Measurements from ENCODE around the gene TEX261. TPM values are rescaled to one million over a fixed set of nuclear protein-coding genes. Genes with fewer than 3 reads are reported as not detected.

TEX261 gene
- polyA plus RNA-seq, 2 donors, result 17.5 to 23.9 TPM

DNA sequence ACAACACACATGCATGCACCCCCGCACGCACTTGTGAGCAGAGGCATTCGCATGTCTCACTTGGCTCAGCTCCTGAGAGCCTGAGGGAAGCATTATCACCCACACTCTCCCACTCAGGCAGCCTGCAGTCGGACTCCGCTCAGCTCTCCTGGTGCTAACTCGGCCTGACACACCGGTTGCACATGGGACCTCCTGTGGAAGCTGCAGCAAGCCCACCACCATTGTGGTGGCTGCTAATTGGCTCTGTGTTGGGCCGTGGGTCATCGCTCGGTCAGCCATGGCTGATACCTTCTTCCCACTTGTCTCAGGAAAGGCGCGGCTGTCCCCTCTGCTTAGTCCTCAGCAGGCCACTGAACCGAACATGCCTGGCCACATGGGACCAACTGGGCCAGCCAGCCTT lies 13.7 kb upstream of the TEX261 start:
- Histone ChIP-seq H3K4me3 (ENCODE audit: low read depth in 1 of 2, low read length in 2 of 2) (no peak overlapping the region), H3K36me3 (ENCODE audit: control insufficient read depth in 2 of 2, insufficient read depth in 2 of 2, low read length in 1 of 2) (no peaks in the 10 kb centered on the region), H3K9me3 (ENCODE audit: control insufficient read depth in 2 of 2, insufficient read depth in 1 of 2, low read depth in 1 of 2, low read length in 1 of 2) (no peaks in the 10 kb centered on the region), H3K27ac (ENCODE audit: low read depth in 2 of 2, low read length in 1 of 2) (no peak overlapping the region), H3K27me3 (ENCODE audit: control insufficient read depth in 1 of 2, insufficient read depth in 2 of 2, low read length in 2 of 2) (no peaks in the 10 kb centered on the region), H3K4me1 (ENCODE audit: control insufficient read depth in 2 of 2, insufficient read depth in 2 of 2, low read length in 1 of 2) (peaks cover 0 to 2% of the 10 kb centered on the region in 2 donors)
- 92 to 97% methylated on average over 13 of the region's 13 CpGs for WGBS, 2 donors

DNA sequence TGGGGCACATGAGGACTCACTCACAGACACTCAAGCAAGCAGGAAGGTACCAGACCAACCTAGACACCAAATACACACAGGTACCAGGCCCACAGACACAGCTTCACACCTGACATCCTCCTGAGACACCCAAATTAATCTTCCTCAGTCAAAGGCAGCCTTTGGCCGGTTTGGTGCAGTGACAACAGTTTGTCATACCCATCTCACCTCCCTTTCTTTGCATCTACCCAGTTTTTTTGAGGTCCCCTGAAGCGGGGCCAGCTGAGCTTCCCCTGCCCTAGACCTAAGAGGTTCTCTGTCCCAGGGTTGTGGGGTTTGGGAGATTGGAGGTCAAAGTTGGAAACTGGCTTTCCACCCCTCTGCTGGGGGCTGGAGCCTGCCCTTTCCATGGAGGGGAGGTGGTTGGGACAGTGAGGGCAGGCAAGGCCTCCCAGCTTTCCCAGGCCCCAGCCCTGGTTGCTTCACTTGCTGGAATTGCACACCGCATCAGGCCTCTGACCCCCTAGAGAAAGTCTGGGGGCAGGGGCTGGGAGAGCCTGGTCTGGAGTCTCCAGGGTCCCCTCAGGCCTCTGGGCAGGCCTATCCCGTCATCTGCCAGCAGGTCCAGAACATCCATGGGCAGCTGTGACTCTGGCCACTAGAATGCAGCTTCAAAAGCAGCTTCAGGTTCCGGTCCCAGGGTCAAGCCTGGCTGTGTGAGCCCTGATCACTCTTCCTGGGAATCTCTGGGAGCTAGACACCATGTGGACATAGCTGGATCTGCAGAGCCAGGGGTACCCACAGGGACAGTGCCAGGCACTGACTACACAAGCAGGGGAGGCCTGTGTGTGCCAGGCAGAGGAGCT lies 12.5 kb upstream of the TEX261 start:
- 86% methylated on average over 5 of the region's 5 CpGs for WGBS, 2 donors
- H3K4me3 ChIP-seq (ENCODE audit: low read depth in 1 of 2, low read length in 2 of 2), result no peak overlapping the region
- no peak overlapping the region for H3K27ac ChIP-seq (ENCODE audit: low read depth in 2 of 2, low read length in 1 of 2)

DNA sequence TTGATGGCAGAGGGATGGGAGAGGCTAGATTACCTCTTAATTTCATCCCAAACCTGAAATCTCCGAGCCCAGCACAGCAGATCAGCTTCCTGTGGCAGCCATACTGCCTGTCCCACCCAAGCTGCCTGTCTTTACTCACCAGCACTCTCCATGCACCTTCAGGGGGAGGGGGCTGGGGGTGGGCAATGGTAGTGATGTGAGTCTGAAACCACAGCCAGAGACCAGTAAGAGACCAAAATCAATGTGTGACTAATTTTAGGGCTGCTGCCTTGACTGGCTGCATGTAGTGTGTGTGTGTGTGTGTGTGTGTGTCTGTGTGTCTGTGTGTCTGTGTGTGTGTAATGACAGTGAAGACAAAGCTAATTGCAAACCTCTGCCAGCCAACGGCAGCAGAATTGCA lies 11.7 kb upstream of the TEX261 start:
- H3K9me3 ChIP-seq (ENCODE audit: control insufficient read depth in 2 of 2, insufficient read depth in 1 of 2, low read depth in 1 of 2, low read length in 1 of 2), result no peaks in the 10 kb centered on the region
- no peaks in the 10 kb centered on the region for H3K27me3 ChIP-seq (ENCODE audit: control insufficient read depth in 1 of 2, insufficient read depth in 2 of 2, low read length in 2 of 2)
- no peak overlapping the region for H3K27ac ChIP-seq (ENCODE audit: low read depth in 2 of 2, low read length in 1 of 2)
- no peaks in the 10 kb centered on the region for H3K36me3 ChIP-seq (ENCODE audit: control insufficient read depth in 2 of 2, insufficient read depth in 2 of 2, low read length in 1 of 2)
- peaks cover 0 to 7% of the 10 kb centered on the region in 2 donors for H3K4me1 ChIP-seq (ENCODE audit: control insufficient read depth in 2 of 2, insufficient read depth in 2 of 2, low read length in 1 of 2)
- WGBS, 2 donors, result 59 to 66% methylated on average over 2 of the region's 2 CpGs
- no peak overlapping the region for H3K4me3 ChIP-seq (ENCODE audit: low read depth in 1 of 2, low read length in 2 of 2)

More for the DNA sequence above, 12.5 kb upstream of the TEX261 start:
- H3K9me3 ChIP-seq (ENCODE audit: control insufficient read depth in 2 of 2, insufficient read depth in 1 of 2, low read depth in 1 of 2, low read length in 1 of 2), result no peaks in the 10 kb centered on the region
- peaks cover 0 to 2% of the 10 kb centered on the region in 2 donors for H3K4me1 ChIP-seq (ENCODE audit: control insufficient read depth in 2 of 2, insufficient read depth in 2 of 2, low read length in 1 of 2)
- no peaks in the 10 kb centered on the region for H3K27me3 ChIP-seq (ENCODE audit: control insufficient read depth in 1 of 2, insufficient read depth in 2 of 2, low read length in 2 of 2)
- no peaks in the 10 kb centered on the region for H3K36me3 ChIP-seq (ENCODE audit: control insufficient read depth in 2 of 2, insufficient read depth in 2 of 2, low read length in 1 of 2)

DNA sequence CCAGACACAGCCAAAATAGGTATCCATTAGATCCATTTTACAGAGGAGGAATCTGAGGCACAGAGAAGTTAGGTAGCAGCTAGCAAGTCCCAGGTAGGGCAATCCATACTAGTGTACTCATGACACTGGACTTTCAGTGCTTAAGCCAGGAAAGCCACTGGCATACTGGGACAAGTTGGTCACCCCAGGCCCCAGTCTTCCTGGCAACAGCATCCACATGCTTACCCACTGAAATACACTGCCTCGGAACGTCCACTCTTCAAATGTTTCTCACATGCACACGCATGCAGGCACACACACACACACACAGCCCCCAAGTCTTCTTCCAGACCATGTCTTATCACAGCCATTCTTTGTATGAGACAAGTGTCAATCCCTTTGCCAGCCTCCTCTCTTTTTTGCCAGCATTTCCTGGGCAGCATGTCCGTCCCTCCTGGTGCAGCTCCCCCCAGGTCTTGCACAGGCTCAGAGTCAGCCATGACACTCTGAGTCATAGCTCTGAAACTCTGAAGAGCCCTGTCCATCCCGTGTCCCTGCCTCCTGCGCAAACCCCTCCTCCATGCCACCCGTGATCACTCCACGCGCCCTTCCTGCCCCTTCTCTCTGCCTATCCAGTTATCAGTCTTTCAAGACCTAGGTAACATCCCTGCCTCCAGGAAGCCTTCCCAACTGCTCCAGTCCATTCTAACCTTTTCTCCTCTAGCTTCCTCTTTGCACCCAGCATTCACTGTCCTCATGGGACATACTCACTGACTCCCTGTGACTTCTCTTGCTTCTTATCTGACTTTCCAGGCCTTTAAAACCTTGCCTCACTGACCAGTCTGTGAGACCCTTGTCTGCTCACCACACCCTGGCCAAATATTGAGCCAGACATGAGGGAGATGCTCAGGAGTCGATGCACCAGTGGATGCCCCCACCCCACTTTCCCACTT lies 10.9 kb upstream of the TEX261 start:
- Histone ChIP-seq H3K4me3 (ENCODE audit: low read depth in 1 of 2, low read length in 2 of 2) (no peak overlapping the region), H3K27ac (ENCODE audit: low read depth in 2 of 2, low read length in 1 of 2) (no peak overlapping the region), H3K9me3 (ENCODE audit: control insufficient read depth in 2 of 2, insufficient read depth in 1 of 2, low read depth in 1 of 2, low read length in 1 of 2) (no peaks in the 10 kb centered on the region), H3K4me1 (ENCODE audit: control insufficient read depth in 2 of 2, insufficient read depth in 2 of 2, low read length in 1 of 2) (peaks cover 0 to 8% of the 10 kb centered on the region in 2 donors), H3K36me3 (ENCODE audit: control insufficient read depth in 2 of 2, insufficient read depth in 2 of 2, low read length in 1 of 2) (no peaks in the 10 kb centered on the region), H3K27me3 (ENCODE audit: control insufficient read depth in 1 of 2, insufficient read depth in 2 of 2, low read length in 2 of 2) (no peaks in the 10 kb centered on the region)
- WGBS, 2 donors, result 78% methylated on average over 10 of the region's 10 CpGs

DNA sequence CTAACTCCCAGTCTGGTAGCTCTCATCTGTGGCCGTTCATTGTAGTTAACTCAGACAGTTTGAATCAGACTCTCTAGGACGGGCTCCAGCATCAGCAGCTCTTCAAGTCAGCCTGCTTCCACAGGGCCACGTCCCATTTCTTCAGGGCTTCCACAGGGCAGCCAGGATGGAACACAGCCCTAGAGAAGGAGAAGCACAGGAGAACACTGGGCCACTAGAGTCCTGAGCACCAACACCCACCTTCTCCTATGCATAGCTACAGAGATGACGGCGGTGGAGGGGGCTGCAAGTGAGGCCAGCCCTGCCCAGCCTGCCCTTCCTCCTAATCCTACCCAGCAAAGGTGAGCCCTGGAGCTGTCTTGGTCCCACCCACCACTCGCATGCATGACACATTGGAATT lies 10.2 kb upstream of the TEX261 start:
- H3K4me1 ChIP-seq (ENCODE audit: control insufficient read depth in 2 of 2, insufficient read depth in 2 of 2, low read length in 1 of 2), result peaks cover 0 to 8% of the 10 kb centered on the region in 2 donors
- H3K36me3 ChIP-seq (ENCODE audit: control insufficient read depth in 2 of 2, insufficient read depth in 2 of 2, low read length in 1 of 2), result no peaks in the 10 kb centered on the region
- no peaks in the 10 kb centered on the region for H3K27me3 ChIP-seq (ENCODE audit: control insufficient read depth in 1 of 2, insufficient read depth in 2 of 2, low read length in 2 of 2)
- no peaks in the 10 kb centered on the region for H3K9me3 ChIP-seq (ENCODE audit: control insufficient read depth in 2 of 2, insufficient read depth in 1 of 2, low read depth in 1 of 2, low read length in 1 of 2)
- H3K27ac ChIP-seq (ENCODE audit: low read depth in 2 of 2, low read length in 1 of 2), result no peak overlapping the region
- 80 to 84% methylated on average over 6 of the region's 6 CpGs for WGBS, 2 donors
- no peak overlapping the region for H3K4me3 ChIP-seq (ENCODE audit: low read depth in 1 of 2, low read length in 2 of 2)

DNA sequence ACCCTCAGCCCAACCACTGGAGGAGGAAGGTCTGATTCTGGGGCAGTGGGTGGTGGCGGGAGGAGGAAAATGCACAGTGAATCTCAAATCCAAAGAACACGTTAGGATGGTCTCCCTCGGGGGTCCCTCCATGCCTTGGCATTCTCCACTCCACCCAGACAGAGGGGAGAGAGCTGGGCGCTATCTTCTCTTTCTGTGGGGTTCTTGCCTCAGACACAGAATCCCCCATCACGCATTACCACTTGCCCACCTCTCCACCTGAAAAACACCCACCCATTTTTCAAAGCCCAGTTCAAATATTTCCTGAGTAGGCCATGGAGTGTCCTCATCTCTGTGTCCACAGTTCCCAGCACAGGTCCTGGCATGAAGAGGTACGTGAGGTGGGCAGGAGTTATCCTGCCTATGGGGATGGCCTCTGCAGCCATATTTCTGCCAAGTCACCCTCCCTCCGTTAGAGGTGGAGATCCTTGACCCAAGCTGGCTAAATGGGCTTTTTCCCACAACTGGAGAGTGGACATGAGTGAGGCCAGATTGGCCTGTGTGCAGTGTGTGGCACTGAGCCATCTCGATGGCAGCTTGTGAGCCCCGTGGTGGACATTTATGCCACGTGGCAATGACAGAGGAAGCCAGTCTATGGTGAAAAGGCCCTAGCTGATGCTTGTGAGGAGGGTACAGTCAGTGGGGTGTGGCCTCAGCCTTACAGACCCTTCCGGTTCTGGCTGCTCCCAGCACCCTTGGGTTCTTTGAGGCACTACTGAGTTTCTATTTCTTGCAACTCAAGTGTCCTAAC lies 9.5 kb upstream of the TEX261 start:
- no peaks in the 10 kb centered on the region for H3K36me3 ChIP-seq (ENCODE audit: control insufficient read depth in 2 of 2, insufficient read depth in 2 of 2, low read length in 1 of 2)
- H3K4me1 ChIP-seq (ENCODE audit: control insufficient read depth in 2 of 2, insufficient read depth in 2 of 2, low read length in 1 of 2), result peaks cover 0 to 8% of the 10 kb centered on the region in 2 donors
- H3K4me3 ChIP-seq (ENCODE audit: low read depth in 1 of 2, low read length in 2 of 2), result no peak overlapping the region
- no peaks in the 10 kb centered on the region for H3K9me3 ChIP-seq (ENCODE audit: control insufficient read depth in 2 of 2, insufficient read depth in 1 of 2, low read depth in 1 of 2, low read length in 1 of 2)
- 82 to 83% methylated on average over 11 of the region's 11 CpGs for WGBS, 2 donors
- H3K27me3 ChIP-seq (ENCODE audit: control insufficient read depth in 1 of 2, insufficient read depth in 2 of 2, low read length in 2 of 2), result no peaks in the 10 kb centered on the region
- no peak overlapping the region for H3K27ac ChIP-seq (ENCODE audit: low read depth in 2 of 2, low read length in 1 of 2)

DNA sequence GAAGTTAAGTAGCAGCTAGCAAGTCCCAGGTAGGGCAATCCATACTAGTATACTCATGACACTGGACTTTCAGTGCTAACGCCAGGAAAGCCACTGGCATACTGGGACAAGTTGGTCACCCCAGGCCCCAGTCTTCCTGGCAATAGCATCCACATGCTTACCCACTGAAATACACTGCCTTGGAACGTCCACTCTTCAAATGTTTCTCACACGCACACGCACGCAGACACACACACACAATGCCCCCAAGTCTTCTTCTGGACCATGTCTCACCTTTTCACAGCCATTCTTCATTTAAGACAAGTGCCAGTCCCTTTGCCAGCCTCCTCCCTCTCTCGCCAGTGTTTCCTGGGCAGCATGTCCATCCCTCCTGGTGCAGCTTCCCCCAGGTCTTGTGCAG lies 8.7 kb upstream of the TEX261 start:
- no peaks in the 10 kb centered on the region for H3K36me3 ChIP-seq (ENCODE audit: control insufficient read depth in 2 of 2, insufficient read depth in 2 of 2, low read length in 1 of 2)
- H3K4me1 ChIP-seq (ENCODE audit: control insufficient read depth in 2 of 2, insufficient read depth in 2 of 2, low read length in 1 of 2), result peaks cover 0 to 8% of the 10 kb centered on the region in 2 donors
- WGBS, 2 donors, result 83 to 84% methylated on average over 6 of the region's 6 CpGs

DNA sequence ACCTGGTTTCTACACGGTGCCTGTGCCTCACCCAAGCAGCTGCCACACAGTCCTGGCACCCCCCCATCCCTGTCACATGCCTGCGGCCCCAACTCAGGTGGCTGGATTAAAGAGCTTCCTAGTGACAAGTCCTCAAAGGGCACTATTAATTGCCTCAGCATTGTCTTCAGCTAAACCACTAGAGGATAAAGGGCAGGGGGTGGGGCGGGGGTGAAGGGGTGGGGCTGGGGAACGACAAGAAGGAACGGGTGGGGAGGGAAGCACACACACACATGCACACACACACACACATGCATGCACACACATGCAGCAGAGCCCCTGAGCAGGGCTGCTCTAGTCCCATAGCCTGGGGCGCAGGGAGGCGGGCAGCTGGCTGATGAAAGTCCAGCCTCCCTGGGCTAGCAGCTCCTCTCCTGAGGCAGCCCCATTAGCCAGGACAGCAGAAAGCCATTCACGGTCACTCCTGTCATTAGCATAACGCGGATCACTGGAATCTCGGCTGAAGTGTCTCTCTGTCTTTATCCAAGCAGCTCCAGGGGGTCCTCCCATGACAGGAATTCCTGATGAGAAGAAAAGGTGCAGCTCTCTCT lies 7.4 kb upstream of the TEX261 start:
- Histone ChIP-seq H3K4me3 (ENCODE audit: low read depth in 1 of 2, low read length in 2 of 2) (no peak overlapping the region), H3K4me1 (ENCODE audit: control insufficient read depth in 2 of 2, insufficient read depth in 2 of 2, low read length in 1 of 2) (peaks cover 0 to 6% of the 10 kb centered on the region in 2 donors), H3K27me3 (ENCODE audit: control insufficient read depth in 1 of 2, insufficient read depth in 2 of 2, low read length in 2 of 2) (no peaks in the 10 kb centered on the region), H3K9me3 (ENCODE audit: control insufficient read depth in 2 of 2, insufficient read depth in 1 of 2, low read depth in 1 of 2, low read length in 1 of 2) (no peaks in the 10 kb centered on the region), H3K27ac (ENCODE audit: low read depth in 2 of 2, low read length in 1 of 2) (no peak overlapping the region), H3K36me3 (ENCODE audit: control insufficient read depth in 2 of 2, insufficient read depth in 2 of 2, low read length in 1 of 2) (no peaks in the 10 kb centered on the region)
- WGBS, 2 donors, result 29 to 33% methylated on average over 9 to 11 of the region's 11 CpGs

More for the DNA sequence above, 8.7 kb upstream of the TEX261 start:
- Histone ChIP-seq H3K9me3 (ENCODE audit: control insufficient read depth in 2 of 2, insufficient read depth in 1 of 2, low read depth in 1 of 2, low read length in 1 of 2) (no peaks in the 10 kb centered on the region), H3K4me3 (ENCODE audit: low read depth in 1 of 2, low read length in 2 of 2) (no peak overlapping the region), H3K27me3 (ENCODE audit: control insufficient read depth in 1 of 2, insufficient read depth in 2 of 2, low read length in 2 of 2) (no peaks in the 10 kb centered on the region), H3K27ac (ENCODE audit: low read depth in 2 of 2, low read length in 1 of 2) (no peak overlapping the region)

DNA sequence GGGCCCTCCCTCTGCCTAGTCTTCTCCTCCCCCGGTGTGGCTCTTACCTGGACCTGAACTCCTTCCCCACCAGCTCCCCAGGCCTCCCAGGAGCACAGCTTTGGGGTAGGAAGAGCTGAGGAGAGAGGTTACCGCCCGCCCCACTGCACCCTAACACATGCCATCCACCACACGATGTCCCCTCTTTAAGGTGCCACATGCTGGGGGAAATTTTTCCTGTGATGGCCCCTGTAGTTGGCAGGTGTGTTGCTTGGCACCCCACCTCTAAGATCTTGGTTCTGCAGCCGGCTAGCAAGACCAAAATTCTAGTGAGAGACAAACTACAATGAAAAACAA lies 6.9 kb upstream of the TEX261 start:
- Histone ChIP-seq H3K4me3 (ENCODE audit: low read depth in 1 of 2, low read length in 2 of 2) (no peak overlapping the region), H3K36me3 (ENCODE audit: control insufficient read depth in 2 of 2, insufficient read depth in 2 of 2, low read length in 1 of 2) (no peaks in the 10 kb centered on the region), H3K27me3 (ENCODE audit: control insufficient read depth in 1 of 2, insufficient read depth in 2 of 2, low read length in 2 of 2) (no peaks in the 10 kb centered on the region), H3K27ac (ENCODE audit: low read depth in 2 of 2, low read length in 1 of 2) (no peak overlapping the region), H3K9me3 (ENCODE audit: control insufficient read depth in 2 of 2, insufficient read depth in 1 of 2, low read depth in 1 of 2, low read length in 1 of 2) (no peaks in the 10 kb centered on the region), H3K4me1 (ENCODE audit: control insufficient read depth in 2 of 2, insufficient read depth in 2 of 2, low read length in 1 of 2) (peaks cover 0 to 6% of the 10 kb centered on the region in 2 donors)
- WGBS, 2 donors, result 75 to 77% methylated on average over 5 of the region's 5 CpGs

Measured in esophagus (tissue), 2 donors.